HG02798 (cell line): ENCODE data around the gene SREBF1.
A peak's percentile ranks its signal among the peaks of the same experiment; 100 is the strongest.

Experiments
- ATAC-seq: cut with Tn5 transposase; IDR thresholded peaks from one replicate; pipeline ENCODE4 v1.9.1; 2021; ENCODE audit warnings: mild to moderate bottlenecking; ENCODE audit not compliant: unreplicated experiment, poor library complexity

SREBF1 gene

DNA sequence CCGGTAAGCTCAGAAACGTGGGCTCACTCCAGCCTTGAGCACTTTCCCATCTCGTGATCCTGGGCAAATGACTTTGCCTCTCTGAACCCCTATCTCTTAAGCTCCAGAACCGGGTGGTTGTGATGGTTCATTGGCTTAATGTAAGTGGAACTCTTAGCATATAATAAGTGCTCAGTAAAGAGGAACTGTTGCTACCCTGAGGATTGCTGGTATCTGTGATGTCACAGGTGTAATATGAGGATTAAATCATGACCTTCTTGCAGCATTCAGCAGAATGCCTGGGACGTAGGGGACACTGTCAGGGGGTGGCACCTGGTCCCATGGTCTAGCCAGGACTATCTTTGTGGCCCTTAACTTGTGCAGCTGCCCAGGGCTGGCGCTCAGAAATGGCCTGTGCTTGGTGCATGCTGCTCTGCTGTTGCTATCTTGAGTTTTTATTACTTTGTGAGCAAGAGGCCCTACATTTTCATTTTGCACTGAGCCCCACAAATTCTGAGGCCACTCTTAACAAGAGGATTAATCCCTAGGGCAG lies 68.8 kb downstream of the SREBF1 start:
- ATAC-seq = no peak

DNA sequence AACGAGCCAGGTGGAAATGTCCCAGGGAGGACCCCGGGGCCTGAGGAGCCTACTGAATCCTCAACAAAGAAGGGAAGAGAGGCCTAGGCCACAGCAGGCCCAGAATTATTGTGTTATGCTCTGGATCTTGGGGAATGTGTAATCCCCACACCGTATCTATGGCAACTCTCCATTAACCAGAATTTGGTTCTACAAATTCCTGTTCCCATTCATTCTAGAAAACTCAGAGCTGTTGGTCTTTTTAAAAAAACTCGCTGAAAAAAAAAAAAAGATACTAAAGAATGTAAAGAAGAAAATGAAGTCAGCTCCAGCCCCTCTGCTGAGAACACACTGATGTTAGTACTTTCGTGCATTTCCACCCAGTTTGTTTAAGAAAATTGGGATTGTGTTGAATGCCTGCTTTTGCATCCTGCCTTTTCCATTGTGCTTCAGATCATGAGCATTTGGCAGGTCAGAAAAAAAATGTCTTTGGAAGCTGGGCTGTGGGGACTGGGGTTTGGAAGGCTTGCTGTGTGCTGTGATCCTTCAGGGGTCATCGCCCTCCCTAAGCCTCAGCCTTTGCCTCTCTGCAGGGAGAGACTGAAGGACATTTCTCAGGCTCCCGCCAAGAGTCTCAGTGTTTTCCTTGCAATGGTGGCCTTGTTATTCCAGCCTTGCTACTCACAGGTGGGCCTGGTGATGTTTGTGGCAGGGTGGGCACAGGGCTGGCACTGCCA lies 69.5 kb downstream of the SREBF1 start:
- ATAC-seq = no peak

- ATAC-seq = no peak
Measured at GRCh38 chr17:17766744-17767120, 70.1 kb downstream of the SREBF1 start.

- ATAC-seq = peak; percentile 54
Measured at GRCh38 chr17:17766077-17766743, 70.6 kb downstream of the SREBF1 start.

DNA sequence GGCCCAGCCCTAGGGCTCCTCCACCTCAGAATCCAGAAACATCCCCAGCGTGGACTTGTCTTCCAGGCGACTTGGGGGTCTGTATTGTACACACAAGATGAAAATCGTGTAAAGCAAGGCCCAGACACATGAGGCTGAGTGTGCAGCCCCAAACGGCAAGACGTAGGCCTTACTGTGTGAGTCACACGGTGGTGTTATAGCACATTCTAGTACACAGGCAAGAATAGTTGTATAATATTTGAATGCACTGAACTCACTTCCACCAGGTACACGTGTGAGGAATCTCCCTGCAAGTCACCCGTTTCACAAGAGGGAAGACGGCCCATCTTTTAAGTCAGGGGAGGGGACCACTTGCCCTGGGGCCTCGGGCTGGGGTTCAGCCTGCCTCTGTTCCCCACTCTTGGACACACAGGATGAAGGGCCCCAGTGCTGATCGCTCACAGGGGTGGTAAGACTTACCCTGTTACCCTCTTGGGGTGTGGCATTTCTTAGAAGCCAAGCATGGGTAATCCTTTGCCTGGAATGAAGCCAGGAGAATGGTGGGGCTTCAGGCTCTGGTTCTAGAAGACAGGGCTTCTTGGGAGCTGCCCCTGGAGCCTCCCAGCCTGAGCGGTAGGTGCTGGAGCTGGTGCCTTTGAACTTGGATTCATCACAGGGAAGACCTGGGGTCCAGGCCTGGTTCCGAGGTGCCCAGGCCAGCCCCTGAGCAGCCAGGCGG lies 71.3 kb downstream of the SREBF1 start:
- peak; percentile 12 for ATAC-seq

DNA sequence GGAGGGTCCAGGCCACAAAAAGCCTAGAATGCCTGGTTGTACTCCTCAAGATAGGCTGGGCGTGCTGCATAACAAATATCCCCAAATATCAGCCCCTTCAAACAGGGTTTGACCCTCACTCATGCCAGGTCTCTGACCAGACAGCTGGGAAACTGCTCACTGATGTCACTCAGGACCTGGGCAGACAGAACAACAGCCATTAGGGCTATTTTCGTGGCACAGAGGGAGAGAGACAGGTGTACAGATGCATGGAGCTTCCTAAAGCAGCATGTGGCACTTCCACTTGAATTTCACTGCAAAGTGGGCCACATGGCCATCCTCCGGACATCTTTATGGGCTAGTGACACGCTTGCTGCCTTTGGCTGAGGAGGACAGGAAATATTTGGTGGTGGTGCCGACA lies 73.1 kb downstream of the SREBF1 start:
- no peak for ATAC-seq

DNA sequence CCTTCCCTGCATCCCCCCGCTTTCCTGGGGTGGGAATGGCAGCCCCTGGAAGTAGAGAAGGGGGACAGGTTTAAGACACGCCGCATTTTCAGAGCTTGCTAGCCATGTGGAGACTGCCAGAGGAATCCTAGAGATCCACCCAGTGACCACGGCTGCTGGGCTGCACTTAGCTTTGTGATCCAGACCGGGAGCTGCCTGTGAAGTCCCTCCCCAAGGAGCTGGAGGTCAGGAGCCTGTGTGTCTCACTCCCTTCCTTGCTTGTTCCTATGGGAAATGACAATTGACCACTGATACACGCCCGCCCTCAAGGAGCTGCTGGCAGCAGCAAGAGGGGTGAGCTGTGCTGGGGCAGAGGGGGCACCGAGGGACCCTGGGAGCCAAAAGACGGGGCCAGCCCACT lies 73.7 kb downstream of the SREBF1 start:
- no peak for ATAC-seq

DNA sequence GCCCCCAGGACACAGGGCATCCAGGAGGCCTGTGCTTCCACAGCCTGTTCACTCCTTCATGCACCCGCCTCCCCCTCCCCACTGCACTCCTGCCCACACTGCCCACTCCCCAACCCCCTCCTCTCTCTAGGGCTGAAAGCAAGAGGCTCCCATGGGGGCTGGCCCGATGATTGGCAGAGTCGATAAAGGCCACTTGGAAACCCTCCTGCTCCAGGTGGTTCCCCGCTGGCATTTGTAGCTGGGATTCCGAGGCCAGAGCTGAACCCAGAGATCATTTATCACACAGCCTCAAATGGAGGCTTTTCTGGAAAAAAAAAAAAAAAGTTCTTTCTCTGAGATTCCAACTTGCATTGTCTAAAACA lies 74.1 kb downstream of the SREBF1 start:
- ATAC-seq = no peak
